Measurements from ENCODE around the gene CCDC3.
"Not testable (repeated sequence)": the region's sequence is repeated elsewhere in the genome, so short reads cannot be mapped to it uniquely, and the experiment has no call there.

CCDC3 gene

GRCh38 chr10:13001041-13001886 is at the start of gene CCDC3:
Gene CCDC3, minus strand, starts transcription at chr10:13001713. Its CDS starts 143 bp downstream, at chr10:13001570.
- DNase-seq = peak in 1 of 2 experiments; percentile 19

DNA sequence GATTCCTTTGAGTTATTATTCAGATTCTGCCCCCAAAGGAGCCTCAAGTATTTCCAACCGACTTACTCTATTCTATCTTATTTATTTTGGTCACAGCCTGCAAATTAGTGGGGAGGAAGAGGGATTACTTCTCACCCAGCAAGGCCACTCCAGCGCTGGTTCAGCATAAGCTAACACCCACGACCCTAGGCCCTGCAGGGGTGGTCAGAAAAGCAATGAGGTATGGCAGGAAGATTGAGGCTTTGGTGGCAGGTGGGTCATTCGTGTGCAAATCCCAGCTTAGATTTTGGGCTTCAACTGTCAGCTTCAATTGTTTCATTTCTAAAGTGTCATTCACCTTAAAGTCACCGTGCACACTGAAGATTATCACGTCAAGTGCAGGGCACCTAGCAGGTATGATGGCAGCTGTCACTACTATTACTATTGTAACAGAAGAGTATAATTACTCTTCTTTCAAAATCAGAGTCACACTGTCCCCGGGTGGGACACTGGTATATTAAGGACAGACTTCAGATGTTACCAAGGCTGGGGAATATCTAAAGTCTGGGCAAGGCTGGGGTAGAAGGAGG is 49.7 kb upstream of the CCDC3 start:
- DNase-seq = no peak

DNA sequence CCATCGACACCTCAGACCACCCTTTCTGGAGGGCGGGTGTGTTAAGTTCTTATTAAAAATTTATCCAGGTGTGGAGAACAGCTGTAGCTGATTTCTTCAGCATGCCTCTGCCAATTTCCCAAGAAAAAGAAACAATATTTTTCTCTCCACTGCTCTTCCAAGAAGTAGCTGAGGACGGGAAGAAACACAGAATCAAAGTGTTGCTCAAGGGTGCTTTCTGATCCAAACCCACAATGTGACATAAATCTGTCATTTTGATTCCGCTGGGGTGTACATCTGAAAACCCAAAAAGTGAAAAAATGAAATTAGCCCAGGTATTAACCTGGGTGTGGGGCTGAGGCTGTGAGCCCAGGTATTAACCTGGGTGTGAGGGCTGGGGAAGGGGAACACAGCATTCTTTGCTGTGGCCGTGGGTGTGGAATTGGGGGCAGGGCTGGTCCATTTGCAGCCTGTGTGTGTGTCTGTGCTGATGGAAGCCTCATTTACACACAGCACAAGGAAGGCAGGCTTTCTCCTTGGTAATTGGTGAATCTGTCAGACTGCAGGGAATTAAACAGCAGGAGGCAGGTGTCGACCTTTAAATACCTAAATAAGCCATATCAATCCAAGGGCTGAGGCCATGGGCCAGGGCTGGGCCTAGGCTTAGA is 48.4 kb upstream of the CCDC3 start:
- DNase-seq = no peak

DNA sequence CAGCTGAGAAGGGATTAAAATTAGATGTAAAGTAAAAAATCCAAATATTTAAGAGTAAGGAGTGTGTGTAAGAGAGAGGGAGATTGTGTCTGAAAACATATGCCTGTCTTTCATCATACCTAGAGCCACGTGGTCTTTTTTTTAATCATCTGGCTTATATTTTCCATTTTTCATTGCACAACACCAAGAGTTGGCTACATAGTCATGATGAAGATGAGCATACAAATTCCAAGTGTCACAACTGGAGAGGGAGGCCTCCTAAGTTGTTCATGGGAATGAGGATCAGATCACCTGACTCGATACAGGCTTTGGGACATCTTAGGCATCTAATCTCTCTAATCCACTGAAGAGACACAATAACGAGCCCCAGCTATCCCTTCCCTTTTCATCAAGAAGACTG is 47.2 kb upstream of the CCDC3 start:
- no peak for DNase-seq

- DNase-seq = no peak
These were observed 46.2 kb upstream of the CCDC3 start for GRCh38 chr10:13047529-13048206.

DNA sequence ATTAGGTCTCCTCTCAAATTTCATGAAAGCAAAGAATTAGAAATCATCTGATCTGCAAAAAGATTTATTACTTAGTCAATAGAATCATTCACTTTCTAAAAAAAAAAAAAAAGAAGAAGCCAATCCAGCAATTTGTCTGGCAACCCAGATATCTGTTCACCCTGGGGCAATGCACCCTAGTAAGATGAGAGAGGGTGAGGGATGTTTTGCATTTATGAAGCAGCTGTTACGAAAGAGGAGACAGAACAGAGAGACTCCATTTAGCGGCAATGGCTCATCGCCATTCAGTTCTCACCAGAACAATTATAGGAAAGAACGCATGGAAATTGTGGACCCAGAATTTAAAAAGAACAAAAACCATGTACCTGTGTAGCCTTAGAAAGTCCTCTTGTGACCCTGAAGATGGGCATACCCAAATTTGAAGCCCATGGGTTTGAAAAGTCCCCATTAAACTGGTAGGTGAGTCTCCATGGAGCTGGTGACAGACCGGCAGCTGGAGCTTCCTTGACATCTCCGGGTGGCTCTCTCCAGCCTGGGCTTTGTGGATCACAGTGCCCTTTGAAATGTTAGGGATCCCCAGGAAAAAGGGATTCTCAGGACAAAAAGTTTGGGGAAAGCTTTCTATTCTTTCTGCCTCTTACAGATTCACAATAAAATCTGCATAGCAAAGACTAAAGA is 45.5 kb upstream of the CCDC3 start:
- no peak for DNase-seq

- DNase-seq = no peak
These were observed 42.0 kb upstream of the CCDC3 start for GRCh38 chr10:13043520-13043919.

GRCh38 chr10:13039761-13040160 is 38.2 kb upstream of the CCDC3 start:
- DNase-seq = no peak

DNA sequence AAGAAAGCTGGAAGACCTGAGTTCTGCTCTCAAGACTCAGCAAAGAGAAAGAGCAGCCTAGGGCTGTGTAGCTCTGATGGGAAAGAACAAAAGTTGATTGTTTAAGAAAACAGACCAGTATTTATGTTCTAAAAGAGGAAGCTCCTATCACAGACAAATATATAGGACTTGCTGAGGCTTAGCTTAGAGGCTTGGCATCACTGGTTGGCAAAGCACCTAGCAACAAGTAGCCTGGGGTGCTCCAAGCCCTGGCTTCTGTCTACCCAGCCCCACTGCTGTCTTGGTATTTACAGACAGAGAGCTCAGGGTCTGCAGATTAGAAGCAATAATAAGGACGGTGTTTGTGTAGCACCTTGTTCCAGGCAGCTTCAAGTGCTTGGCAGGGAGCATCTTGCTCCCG is 36.9 kb upstream of the CCDC3 start:
- DNase-seq = no peak

DNA sequence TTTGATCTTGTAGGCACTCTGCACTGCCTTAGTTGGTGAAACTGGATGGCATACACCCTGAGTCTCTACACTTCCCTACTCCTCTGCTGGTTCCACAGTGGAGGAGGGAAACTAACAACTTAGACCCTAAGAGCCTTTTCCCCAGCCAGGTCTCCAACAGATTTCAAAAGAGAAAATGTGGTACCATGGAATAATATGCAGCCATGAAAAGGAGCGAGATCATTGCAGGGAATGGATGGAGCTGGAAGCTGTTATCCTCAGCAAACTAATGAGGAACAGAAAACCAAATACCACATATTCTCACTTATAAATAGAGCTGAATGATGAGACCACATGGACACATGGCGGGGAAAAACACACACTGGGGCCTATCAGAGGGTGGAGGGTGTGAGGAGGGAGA is 36.3 kb upstream of the CCDC3 start:
- no peak for DNase-seq

- no peak for DNase-seq
These were observed 35.3 kb upstream of the CCDC3 start for GRCh38 chr10:13036841-13037240.

DNA sequence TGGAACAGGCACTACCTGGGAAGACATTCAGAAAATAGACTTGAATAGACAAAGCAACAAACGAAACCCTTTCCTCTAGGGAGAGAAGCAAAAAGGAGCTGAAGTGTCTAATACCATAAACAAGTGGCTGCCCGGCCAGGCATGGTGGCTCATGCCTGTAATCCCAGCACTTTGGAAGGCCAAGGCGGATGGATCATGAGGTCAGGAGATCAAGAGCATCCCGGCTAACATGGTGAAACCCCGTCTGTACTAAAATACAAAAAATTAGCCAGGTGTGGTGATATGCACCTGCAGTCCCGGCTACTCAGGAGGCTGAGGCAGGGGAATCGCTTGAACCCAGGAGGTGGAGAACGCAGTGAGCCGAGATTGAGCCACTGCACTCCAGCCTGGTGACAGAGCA is 34.2 kb upstream of the CCDC3 start:
- not testable (repeated sequence) for DNase-seq

DNA sequence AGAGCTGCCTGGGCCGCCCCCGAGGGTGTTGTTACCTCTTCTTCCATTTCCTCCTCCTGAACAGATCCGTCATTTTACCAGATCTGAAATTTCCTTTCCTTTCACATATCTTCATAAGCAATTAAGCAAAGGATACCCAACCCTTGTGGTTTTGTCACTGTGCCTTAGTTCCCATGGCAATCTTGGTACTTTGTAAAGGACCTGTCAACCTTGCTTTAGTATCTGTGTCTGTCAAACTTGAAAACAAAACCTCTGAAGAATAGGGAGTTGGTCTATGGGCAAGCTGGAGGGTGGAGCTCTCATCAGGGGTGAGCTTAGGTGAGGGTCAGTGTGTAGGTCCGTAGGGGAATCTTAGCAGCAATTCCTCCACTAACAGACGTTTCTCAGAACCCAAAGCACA is 25.4 kb upstream of the CCDC3 start:
- no peak for DNase-seq

GRCh38 chr10:13023754-13024153 is 22.2 kb upstream of the CCDC3 start:
- no peak for DNase-seq

DNA sequence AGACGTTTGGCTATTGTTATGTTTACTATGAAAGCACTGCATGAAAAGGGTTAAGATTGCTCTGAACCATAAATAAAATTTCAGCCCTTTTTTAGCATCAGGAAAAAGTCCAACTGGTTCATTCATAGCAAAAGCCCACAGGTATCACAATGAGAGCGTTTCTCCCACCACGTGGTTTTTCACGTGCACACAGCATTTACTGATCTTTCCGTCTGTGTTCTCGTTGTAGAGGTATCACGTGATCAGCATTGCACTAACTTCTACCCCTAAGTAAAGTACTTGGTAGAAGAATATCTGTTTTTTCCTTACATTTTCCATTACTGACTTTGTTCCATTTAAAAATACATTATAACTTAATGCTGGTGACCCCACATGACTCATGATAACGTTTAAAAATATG is 17.8 kb upstream of the CCDC3 start:
- DNase-seq = no peak

DNA sequence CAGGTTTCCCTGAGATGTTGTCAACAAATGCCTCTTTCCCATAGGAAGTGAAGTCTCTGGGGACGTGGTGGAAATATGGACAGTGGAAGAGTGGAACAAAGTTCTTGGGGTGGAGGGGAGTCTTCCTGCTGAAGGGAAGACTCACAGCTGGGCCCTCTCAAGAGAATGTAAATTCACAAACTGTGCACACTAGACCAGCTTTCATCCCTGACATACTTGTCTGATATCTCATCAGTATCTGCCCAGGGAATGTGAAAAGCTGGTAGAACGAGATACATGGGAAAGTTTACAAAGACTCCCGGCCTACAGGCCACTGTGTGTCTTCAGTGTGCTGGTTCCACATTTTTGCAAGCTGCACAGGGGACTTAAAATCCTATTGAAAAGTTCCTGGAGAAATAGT is 16.7 kb upstream of the CCDC3 start:
- DNase-seq = no peak

GRCh38 chr10:13016886-13017285 is 15.4 kb upstream of the CCDC3 start:
- DNase-seq = no peak

DNA sequence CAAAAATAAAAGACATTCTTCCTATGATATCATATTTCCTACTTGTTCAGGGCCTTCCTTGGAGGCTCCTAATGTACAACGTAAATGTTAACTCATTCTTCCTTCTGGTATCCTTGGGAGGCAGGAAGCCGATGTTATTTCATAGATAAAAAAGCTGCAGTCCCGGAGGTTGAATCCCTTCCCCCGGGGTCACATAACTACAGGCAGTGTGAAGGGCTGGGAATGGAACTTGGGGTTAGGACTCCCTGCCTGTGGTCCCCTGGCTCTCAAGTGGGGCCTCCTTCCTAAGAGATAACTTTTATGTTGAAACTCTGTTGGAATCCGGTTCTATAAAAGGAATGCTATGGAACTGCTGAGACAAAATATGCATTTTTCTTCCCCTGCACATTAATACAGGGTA is 14.9 kb upstream of the CCDC3 start:
- DNase-seq = no peak

GRCh38 chr10:13006037-13006436 is 4.5 kb upstream of the CCDC3 start:
- no peak for DNase-seq

GRCh38 chr10:13003759-13004158 is 2.2 kb upstream of the CCDC3 start:
- no peak for DNase-seq

DNA sequence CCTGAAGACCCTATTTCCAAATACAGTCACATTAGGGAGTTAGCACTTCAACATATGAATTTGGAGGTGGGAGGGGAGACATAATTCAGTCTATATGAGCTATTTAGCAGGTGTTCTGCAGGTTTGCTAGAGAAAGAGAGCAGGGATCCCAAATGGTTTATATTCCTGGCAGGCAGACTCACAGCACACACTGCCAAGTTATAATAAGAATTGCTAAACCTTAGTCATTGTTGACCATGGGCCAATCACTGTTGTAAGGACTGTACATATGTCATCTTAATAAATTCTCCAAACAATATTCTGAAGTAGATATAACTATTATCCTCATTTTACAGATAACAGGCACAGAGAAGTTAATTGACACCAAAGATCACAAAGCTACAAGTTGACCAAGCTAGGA is 1.5 kb upstream of the CCDC3 start:
- peak in 1 of 2 experiments; percentile 31 for DNase-seq

- DNase-seq = no peak
These were observed 337 bp upstream of the CCDC3 start for GRCh38 chr10:13001887-13002212.

DNA sequence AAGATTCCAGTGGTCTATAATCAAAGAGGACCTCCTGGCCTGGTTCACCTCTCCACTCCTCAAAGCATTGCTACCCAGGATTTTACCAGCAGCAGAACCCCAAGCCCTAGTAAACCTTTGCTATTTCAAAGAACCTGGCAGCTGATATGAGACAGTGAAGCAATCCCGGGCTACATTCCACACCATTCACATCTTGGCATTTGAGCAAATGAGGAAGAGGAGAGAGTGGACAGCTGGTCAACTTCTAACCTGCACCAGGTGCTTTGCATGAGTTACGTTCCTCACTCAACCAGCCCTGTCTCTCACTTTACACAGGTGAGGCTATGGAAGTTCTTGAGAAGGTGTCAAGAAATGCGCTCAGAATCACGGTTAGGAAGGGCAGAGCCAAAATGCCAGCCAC is 1.1 kb downstream of the CCDC3 start:
- no peak for DNase-seq

All from NCI-H446 (cell line).